Measurements from ENCODE around the gene MARCHF4.
A peak's percentile ranks its signal among the peaks of the same experiment; 100 is the strongest.
"Not testable (repeated sequence)": the region's sequence is repeated elsewhere in the genome, so short reads cannot be mapped to it uniquely, and the experiment has no call there.

Gene MARCHF4

DNA sequence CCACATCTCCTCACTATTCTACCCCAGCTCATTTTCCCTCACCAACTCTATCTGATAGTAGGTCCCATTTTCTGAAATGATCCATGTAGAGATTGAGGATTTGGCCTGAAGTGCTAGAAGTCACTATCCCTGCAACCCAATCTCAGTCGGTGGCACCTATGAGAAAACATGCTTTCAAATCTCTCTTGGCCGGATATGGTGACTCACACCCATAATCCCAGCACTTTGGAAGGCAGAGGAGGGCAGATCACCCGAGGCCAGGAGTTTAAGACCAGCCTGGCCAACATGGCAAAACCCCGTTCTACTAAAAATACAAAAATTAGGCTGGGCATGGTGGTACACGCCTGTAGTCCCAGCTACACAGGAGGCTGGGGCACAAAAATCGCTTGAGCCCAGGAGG, 19.1 kb upstream of the MARCHF4 start:
- DNase-seq: no peak

DNA sequence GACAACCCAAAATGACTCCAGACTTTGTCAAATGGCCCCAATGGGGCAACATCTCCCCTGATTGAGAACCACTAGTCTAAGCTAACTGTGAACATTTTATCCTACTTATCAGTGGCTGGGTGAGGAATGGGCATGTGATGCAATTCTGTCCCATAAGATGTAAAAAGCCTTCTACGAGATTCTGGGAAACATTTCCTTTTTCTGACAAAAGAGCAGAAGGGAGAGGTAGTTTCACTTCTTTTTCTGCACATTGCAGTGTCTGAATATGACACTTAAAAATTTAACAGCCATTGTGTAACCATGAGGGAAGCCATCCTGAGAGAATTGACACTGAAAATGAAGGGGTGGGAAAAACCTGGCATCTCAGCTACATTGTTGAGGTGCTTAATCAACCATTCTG, 17.3 kb upstream of the MARCHF4 start:
- no peak for DNase-seq

DNA sequence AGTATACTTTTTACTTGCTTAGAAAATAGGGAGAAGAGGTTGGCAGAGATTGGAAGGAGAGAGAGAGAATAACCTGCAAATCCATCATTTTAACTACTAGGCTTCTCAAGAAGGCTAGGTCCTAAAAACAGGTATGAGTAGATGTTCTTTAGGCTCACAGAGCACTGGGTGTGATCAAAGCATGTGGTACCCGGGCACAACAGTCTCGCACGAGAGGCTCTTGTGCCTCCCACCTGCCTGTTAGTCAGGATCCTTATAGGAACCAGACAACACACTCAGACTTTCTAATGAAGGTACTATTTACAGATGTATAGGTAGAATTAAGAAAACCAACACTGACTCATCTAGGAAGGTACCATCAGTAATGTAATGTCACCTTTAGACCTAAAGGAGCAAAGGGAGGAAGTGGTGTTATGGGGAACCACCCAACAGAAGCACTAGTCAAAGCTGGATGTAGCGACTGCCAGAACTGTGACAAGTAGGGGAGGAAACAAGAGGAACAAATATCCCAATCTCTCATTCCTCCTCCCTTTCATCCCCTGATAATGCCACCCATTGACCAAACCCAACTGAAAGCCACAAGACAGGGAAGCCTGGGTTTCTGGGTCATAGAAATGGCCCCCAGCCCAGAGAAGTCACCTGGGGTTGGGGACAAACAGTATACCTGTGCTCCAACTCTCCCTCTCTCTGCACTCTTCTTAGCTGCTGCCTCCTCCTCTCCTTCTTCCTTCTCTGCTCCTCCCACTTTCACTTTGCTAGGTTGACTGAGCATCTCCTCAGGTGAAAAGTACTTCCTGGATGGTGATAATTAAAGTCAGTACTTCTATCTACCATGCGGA, 16.0 kb upstream of the MARCHF4 start:
- peak in 1 of 2 experiments; percentile 32 for DNase-seq

DNA sequence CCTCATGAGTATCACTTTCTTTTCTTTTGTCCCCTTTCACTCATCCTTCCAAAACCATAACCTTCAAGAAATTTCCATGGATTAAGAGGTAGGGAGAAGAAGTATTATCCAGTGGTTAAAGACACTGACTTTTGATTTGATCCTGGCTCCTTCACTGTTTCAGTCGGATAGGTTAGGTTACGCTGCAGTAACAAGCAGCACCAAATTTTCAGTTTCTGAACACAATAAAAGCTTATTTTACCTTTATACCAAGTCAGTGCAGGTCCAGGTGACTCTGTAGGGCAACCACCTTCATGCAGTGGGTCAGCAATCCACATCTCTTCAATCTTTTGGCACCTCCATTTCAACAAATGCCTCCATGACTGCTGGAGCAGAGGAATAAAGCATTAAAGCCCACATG, 15.0 kb upstream of the MARCHF4 start:
- DNase-seq: no peak

DNA sequence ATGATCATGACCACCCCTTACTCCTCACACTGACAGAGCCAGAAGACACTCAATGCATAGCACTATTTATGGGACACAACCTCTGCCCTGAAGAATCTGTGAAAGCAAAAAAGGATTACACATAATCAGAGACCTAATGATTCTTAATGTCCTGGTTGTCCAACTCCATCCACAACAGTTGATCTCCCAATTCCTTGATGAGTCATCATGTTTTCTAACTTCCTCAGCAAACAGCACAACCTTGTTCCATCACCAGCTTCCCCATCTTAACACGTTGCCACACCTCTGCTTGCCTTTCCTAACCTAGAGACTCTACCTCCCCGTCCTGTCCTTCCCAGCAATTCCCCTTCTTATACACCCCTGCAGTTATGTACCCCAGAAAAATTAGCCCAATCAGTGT, 13.2 kb upstream of the MARCHF4 start:
- DNase-seq: no peak

DNA sequence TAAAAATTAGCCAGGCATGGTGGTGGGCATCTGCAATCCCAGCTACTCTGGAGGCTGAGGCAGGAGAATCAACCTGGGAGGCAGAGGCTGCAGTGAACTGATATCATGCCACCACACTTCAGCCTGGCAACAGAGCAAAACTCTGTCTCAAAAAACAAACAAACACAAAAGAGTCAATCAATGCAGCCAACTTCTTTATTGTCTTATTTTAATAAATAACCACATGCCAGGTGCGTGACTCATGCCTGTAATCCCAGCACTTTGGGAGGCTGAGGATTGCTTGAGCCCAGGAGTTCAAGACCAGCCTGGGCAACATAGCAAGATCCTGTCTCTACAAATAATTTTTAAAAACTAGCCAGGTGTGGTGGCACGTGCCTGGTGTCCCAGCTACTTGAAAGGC, 12.1 kb upstream of the MARCHF4 start:
- not testable (repeated sequence) for DNase-seq

DNA sequence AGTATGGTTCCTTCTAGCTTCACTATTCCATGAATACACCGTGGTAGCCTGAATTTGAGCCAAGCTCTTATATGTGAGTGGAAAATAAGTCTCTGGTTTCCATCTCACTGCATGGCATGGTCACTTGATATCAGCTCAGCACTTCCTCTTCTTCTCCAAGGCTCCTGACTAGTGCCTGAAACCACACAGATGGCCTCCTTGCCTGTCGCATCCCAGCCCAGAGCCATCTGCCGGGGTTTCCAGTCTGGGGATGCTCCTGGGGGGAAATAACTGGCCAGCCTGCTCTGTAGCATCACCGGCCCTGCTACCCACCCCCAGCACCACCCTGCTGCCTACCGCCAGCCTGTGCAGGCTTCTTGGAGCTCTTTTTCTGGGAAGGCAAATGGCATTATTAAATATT, 7.7 kb upstream of the MARCHF4 start:
- no peak for DNase-seq

DNA sequence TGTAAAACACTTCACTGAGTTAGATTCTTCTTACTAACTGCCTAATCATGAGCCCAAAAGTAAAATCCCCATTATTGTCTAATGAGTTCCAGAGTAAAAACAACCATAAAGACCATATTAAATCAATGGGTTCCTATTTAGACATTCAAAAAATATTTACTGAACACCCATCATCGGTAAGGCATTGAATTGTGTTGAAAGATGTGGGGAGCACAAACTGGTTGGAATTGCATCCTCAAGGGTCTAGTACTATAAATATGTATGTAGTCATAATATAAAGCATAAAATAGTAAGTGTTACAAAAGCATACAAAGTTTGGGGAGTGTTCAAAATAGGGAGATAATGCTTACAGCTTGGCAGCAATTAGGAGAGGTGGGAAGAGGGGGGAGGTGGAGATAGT, 3.0 kb upstream of the MARCHF4 start:
- no peak for DNase-seq

DNA sequence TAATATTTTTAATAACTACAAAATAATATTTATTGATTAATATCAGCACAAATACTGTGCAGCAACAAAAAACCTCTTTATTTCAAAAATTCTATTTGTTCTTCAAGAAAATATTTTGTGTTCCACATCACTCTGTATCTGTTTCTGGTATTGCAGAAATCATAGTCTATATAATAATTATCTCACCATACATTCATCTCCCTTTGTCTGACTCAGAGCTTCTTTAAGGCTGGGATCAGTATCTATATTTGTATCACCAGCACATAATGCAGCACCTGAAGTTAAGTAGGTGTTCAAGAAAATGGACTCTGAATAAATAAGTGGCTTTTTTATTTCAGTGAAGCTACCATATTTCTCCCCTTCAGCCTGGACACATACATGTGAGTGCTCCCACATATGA, 1.6 kb upstream of the MARCHF4 start:
- DNase-seq: no peak

DNA sequence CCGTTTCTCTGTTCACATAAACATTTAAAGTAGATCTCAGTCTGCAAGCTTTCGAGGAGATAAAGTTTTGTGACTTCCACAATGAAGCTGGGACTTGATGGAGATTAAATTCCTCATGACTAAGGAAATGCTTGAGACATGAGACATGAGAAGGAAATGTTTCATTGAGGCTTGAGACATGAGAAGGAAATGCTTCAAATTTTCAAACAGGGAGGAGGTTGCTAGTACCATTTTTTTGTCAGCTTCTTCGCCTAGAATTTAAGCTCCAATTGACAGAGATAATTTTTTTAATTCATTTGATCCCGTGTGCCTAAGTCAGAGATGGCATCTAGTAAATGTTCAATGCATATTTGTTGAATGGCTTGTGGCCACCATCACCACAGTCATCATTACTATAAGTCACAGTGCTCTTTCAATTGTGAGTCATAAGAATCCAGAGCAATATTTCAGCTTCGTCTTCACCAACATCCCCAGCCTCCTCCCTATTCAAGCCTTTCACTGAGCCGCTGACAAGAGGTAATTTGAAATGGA, 543 bp upstream of the MARCHF4 start:
- no peak for DNase-seq

DNA sequence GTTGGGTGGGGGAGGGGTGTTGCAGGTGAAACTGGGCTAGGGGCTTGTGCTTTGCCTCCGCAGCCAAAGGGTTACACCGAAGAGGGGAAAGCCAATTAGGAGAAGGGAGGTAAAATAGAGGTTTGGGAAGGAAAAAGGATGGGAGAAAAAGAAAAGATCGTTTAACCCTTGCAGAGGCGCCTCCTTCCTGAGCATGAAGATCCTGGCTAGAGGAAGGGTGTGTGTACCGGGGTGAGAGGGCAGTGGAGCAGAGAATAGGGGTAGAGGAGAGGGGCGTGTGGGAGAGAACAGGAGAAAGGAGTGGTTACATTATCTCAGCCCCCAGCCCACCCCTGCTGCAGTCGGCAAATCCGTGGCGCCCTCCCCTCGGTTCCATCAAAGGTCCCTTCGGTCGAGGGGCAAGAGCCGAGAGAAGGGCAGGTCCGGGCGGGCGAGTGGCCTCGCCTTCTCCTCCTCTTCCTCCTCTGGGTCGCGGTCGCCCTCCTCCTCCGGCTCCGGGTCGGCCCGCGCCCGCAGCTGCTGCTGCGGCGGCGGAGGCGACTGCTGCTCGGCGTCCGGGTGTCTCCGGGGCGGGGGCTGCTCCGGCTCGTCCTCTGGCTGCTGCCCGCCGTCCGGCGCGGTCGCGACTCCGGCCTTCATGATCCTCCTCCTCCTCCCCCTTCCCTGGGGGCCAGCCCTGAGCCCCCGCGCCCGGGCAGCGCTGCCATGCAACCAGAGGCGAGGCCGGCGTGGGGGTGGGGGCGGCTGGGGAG, 1.1 kb downstream of the MARCHF4 start:
- no peak for DNase-seq

DNA sequence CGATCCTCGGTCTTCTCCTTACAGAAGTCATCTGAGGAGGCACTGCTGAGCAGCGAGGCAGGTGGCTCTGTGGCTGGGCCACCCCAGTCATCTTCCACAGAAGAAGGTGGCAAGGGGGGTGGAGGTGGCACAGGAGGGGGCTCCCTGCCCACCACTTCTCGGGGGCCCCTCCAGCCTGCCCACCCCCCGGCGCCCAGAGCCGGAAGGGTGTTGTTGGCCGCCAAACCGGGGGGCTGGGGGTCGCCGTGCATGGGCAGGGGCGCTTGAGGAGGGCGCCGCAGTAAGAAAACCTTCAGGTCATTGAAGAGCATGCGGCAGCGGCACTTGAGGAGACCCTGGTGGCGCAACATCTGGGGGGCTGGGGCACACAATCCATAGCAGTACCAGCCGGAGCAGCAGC, 2.5 kb downstream of the MARCHF4 start:
- no peak for DNase-seq

DNA sequence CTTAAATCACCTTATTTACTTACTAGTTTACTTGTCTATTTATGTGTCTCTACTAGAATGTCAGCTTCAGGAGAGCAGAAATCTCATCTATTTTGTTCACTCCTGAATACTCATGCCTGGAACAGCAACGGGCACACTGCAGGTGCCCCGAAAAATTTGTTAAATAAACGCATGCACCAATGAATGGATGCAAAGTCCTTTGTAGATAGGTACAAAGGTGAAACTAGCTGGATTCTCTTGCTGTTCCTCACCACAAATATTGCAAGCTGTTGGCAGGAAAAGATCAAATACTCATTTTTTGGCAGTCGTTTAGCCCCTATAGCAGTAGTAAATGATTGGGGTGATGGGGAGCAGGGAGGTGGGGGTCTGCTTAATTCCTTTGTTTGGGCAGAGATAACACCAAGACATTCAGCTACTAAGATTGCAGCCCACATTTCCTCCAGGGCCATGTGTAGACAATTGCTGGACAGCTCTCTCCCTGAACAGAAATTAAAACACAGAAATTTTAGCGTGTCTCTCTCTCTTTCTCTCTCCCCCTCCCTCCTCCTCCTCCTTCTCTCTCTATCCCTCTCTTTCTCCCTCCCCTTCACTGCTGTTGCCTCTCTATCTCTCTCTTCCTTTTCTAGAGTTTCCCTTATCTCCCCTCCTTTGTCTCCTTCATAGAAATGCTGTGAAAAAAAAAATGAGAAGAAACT, 5.4 kb downstream of the MARCHF4 start:
- no peak for DNase-seq

DNA sequence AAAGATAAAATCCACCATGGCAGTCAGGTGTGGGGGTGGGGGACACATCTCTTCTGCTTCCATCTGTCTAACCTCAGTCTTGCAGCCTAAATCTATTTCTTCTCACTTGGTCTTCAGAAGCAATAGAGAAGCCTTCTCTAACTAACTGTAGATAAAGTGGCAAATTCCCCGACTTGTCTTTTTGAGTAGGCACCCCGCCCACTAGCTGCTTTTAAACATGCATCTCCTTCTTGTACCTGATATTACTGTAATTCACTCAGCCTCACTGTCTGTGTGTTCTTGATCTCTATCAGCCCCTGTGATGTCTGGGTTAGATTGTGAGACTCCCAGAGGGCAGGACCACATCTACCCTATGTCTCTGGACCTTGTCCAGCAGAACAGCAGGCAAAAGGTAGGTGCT, 6.8 kb downstream of the MARCHF4 start:
- DNase-seq: no peak

DNA sequence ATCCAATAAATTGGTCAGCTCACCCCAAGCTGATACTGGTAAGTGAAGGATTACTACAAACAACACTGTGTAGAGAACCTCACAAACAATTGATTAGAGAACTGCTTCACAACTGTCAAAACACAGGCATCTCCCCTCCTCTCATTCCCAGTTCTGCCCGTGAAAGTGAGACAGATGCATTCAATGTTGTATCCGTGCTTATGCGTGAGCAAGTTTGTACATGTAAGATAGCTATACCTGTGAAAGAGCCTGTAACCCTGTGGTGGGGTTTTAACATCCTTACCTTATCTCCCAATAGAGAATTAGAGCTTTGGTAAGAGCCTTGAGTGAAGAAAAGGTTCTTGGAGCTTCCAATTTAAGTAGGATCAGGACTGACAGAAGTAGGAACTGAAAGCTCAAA, 9.1 kb downstream of the MARCHF4 start:
- no peak for DNase-seq

DNA sequence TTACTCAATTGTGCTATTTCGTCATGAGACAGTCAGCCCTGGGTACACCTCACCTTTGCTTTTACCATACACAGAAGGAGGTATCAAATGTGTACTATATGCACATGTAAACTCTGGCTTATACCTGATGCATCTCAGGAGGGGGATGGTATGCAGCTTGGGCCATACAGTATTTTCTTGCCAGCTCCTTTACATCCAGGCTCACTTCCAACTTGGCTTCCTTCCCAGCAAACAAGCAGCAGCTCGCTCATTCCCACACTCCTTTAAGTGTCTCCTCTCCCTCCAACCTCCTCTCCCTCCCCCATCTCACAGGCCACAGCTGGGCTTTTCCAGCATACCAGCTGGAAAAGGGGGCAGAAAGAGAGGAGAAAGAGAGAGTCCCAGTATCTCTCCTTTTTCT, 9.6 kb downstream of the MARCHF4 start:
- no peak for DNase-seq

DNA sequence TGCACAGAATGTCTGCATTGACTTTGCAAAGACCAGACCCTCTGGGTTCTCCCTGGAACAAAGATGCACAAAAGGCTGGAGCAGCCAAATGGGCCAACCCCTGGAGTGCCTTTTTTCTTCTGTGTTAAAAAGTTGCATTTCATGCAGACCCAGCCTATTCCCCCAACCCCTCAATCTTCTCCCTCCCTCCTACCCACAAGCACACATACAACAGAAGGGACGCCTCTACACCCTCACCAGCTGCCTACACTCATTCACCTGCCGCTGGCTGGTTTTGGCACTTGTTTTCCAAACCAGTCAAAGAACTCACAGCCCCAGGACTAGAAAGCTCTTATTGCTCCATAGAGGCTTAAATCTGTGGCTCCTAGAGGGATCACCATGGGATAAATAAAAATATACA, 16.6 kb downstream of the MARCHF4 start:
- no peak for DNase-seq

DNA sequence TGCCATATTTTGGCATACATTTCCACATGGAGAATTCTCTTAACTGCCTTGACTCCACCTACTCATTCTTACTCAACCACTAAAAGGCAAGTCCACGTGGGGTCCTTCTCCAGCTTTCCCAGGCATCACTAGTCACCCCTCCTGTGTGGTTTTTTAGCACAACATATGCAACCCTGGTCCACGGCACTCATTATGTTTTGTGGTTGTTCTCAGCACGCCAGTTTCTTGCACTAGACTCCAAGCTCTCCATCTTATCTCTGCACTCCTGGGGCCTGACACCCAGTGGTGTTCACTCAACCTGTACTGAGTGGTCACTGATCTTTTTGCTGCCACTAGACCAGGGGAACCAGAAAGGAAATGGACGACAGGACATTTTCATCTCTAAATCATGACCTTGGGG, 18.0 kb downstream of the MARCHF4 start:
- no peak for DNase-seq

DNA sequence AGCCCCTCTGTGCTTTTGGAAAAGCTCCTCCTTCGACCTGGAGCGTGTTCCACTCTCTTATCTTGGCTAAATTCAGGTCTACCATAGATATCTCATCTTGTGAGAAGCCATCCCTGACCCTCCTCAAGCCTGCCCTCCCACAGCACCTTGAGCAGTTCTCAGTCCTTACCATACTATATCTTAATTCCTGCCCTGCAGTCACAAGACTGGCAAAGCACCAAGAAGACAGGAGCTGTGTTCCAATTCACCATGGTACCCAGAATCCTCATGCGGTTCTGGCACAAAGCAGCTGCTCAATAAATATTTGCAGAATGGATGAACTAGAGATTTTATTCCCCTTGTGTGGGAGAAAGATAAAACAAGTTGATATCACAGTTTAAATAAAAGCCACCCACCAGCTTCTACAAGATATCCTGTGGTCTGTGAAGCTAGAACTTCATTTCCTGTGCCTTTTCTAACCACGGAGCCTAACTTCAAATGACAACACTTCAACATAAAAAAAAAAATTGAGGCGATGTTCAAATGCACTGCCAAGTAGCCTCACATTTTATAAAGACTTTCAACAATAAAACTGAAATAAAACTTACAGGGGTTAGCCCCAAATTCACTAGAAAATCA, 19.5 kb downstream of the MARCHF4 start:
- no peak for DNase-seq

DNA sequence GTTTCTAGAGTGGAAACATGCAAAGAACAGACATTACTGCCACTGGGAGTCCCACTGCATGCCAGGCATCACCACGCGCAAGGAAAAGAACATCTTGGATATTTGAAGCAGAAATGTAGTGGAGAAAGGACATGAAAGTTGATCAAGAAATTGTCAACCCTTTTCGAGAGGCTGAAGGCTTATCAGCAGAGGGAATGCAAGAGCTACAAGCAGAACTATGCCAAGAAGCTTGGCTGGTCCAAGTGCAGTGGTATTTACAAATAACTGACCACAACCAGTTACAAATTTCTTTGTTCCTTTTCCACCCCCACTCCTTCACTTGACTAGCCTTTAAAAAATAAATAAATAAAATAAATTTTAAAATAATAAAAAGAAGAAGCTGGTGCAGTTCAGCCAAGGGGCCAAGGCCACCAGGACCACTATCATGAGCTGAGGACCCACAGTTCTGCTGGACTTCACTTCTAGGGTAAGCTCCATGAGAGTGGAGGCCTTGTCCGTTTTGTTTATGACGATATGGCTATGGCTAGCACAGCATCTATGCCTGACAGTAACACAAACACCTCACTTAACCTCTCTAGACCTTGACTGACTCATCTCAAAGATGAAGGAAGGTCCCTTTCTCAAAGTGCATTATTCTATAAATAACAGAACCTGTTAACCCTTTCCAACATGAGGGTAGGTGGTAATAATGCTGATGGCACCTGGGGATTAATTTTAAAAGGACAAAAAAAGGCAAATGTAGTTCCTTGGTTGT, 20.9 kb downstream of the MARCHF4 start:
- no peak for DNase-seq

DNA sequence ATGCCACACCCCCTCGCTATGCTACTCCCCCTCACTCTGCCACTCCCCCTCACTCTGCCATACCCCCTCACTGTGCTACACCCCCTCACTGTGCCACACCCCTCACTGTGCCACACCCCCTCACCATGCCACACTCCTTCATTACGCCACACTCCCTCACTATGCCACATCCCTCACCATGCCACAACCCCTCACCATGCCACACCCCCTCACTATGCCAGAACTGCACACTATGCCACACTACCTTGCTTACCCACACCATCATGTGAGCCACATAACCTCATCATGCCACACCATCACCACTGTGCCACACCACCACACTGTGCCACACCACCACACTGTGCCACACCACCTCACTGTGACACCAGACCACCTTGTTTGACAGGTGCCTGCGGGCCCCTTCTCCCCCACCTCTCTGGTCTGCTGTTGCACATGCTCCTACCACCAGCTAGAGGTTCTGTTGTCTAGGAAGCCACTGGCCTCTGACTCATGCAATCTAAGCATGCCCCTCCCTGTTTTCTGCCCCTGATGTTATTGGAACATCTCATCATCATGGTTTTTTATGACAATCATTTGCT, 22.0 kb downstream of the MARCHF4 start:
- DNase-seq: peak; percentile 48 to 53

DNA sequence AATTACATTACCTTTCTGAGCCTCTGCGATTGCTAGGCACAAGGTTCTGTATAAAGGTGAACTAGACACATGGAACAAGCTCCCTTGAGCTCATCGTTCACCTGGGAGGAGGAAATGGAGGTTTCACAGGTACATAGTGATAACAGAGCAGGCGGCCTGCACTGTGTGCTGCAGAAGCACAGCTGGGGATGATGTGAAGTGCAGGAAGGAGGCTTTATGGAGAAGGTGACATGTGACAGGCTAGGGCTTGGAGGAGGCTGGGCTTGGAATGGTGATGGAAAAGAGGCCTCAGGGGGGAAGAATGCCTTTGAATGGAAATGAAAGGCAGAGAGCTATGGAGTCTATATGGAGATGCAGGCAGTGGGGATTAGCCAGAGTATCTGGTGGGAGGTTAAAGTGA, 22.9 kb downstream of the MARCHF4 start:
- peak in 1 of 2 experiments; percentile 33 for DNase-seq

Measured in activated T-cell treated with anti-CD3 and anti-CD28 coated beads, Interleukin-2, amount 50 U/mL, for 48 hours (primary cell).